ENCODE measurements around the gene ASB9. TPM values are rescaled to one million over a fixed set of nuclear protein-coding genes. Genes with fewer than 3 reads are reported as not detected.
"Not testable (repeated sequence)": the region's sequence is repeated elsewhere in the genome, so short reads cannot be mapped to it uniquely, and the experiment has no call there.

The ASB9 gene
- polyA plus RNA-seq, 2 of the 4 experiments (the other 2 are of a cell fraction), result 24.7 to 40.8 TPM

- DNase-seq (ENCODE audit: low read depth in 1 of 2, low spot score in 1 of 2); FAIRE-seq; ATAC-seq; H3K4me2 ChIP-seq; H3K4me3 ChIP-seq; POLR2A ChIA-PET; H3K27ac ChIP-seq; H3K9me3 ChIP-seq: not testable (repeated sequence)
- TF ChIP-seq MAFK (IDR thresholded peaks at IDR 0.05; ENCODE audit: partially characterized antibody), result peak; percentile 32
- CTCF ChIA-PET, result interaction anchor here (1.6 kb wide), 1 partner anchor 22 kb away, joined by 4 read pairs; no protein-coding TSS in a partner anchor
- WGBS (ENCODE audit: missing lambda C conversion rate), result 92% methylated on average over 10 of the region's 10 CpGs
- peaks cover 17% of the 10 kb centered on the region for H3K4me1 ChIP-seq
These were observed 3.4 kb upstream of the ASB9 start for GRCh38 chrX:15273275-15273674.

GRCh38 chrX:15271757-15272156 is 1.9 kb upstream of the ASB9 start:
- ChIA-PET POLR2A (no interaction called here), CTCF (no interaction called here)
- TF ChIP-seq ZFP36 (IDR thresholded peaks at IDR 0.05; ENCODE audit: borderline replicate concordance, partially characterized antibody), result no peak
- H3K9me3 ChIP-seq, result no peaks in the 10 kb centered on the region
- no peak overlapping the region for H3K4me2 ChIP-seq
- ATAC-seq, result no peak
- no peak for DNase-seq (ENCODE audit: low read depth in 1 of 2, low spot score in 1 of 2)
- H3K4me1 ChIP-seq, result peaks cover 24% of the 10 kb centered on the region
- 89% methylated on average over 1 of the region's 1 CpG for WGBS (ENCODE audit: missing lambda C conversion rate)
- no peak for FAIRE-seq
- H3K27ac ChIP-seq, result peak overlapping the region in 1 of 2 experiments; percentile 93; a peak in 3 of 6 replicates
- H3K4me3 ChIP-seq, result no peak overlapping the region

GRCh38 chrX:15269120-15269519 is 763 bp downstream of the ASB9 start:
- Histone ChIP-seq H3K4me3 (peak overlapping the region; percentile 29), H3K9me3 (no peaks in the 10 kb centered on the region), H3K4me1 (peaks cover 24% of the 10 kb centered on the region), H3K4me2 (peak overlapping the region; percentile 87), H3K27ac (peak overlapping the region; percentile 84 to 93)
- ChIA-PET CTCF (interaction anchor here (1.6 kb wide), 1 partner anchor 31 kb away, joined by 5 read pairs; no protein-coding TSS in a partner anchor), POLR2A (interaction anchor here (1.0 kb wide), 1 partner anchor 396 kb away, joined by 4 read pairs; the partner anchor contains the start of gene FANCB)
- DNase-seq (ENCODE audit: low read depth in 1 of 2, low spot score in 1 of 2) (peak; percentile 5 to 46), ATAC-seq (peak; percentile 4 to 8; a peak in 2 of 6 replicates), FAIRE-seq (peak; percentile 93)
- no peak for TF ChIP-seq EP300 (IDR thresholded peaks at IDR 0.05)
- TF ChIP-seq E2F6 (IDR thresholded peaks at IDR 0.05; ENCODE audit: borderline replicate concordance, low read depth), result no peak
- TF ChIP-seq CEBPB (IDR thresholded peaks at IDR 0.05), result no peak
- no peak for TF ChIP-seq USF2 (IDR thresholded peaks at IDR 0.05)
- TF ChIP-seq FOXS1 (CRISPR knock-in tag; IDR thresholded peaks at IDR 0.05), result no peak
- TF ChIP-seq JUN (IDR thresholded peaks at IDR 0.05), result no peak
- TF ChIP-seq BCL3 (IDR thresholded peaks at IDR 0.05), result no peak
- TF ChIP-seq EHMT2 (IDR thresholded peaks at IDR 0.05; ENCODE audit: low read depth), result no peak
- no peak for TF ChIP-seq ESRRA (IDR thresholded peaks at IDR 0.05; ENCODE audit: borderline replicate concordance, low read length)
- 0% methylated on average over 1 of the region's 1 CpG for WGBS (ENCODE audit: missing lambda C conversion rate)

- CTCF ChIA-PET, result no interaction called here
- TF ChIP-seq NFE2L2 (conservative IDR thresholded peaks at IDR 0.05; ENCODE audit: low read length), result peak; percentile 72
- TF ChIP-seq MYC (IDR thresholded peaks at IDR 0.05; ENCODE audit: borderline replicate concordance, low read length), result no peak
- no peak for TF ChIP-seq ZFP36 (IDR thresholded peaks at IDR 0.05; ENCODE audit: borderline replicate concordance, partially characterized antibody)
- peak; percentile 83 for TF ChIP-seq MAFK (IDR thresholded peaks at IDR 0.05; ENCODE audit: partially characterized antibody)
- no peak for TF ChIP-seq FOSB (CRISPR knock-in tag; IDR thresholded peaks at IDR 0.05)
- TF ChIP-seq BCL3 (IDR thresholded peaks at IDR 0.05), result no peak
- TF ChIP-seq BHLHE40 (IDR thresholded peaks at IDR 0.05; ENCODE audit: low read depth, low read length), result no peak
- no peak for TF ChIP-seq EHMT2 (IDR thresholded peaks at IDR 0.05; ENCODE audit: low read depth)
- TF ChIP-seq JUNB (IDR thresholded peaks at IDR 0.05), result no peak
- TF ChIP-seq E2F6 (IDR thresholded peaks at IDR 0.05; ENCODE audit: borderline replicate concordance, low read depth), result no peak
- TF ChIP-seq KDM5A (IDR thresholded peaks at IDR 0.05), result no peak
- DNase-seq (ENCODE audit: low read depth in 1 of 2, low spot score in 1 of 2), result no peak
- POLR2A ChIA-PET, result no interaction called here
- no peak for ATAC-seq
- Histone ChIP-seq H3K9me3 (no peaks in the 10 kb centered on the region), H3K4me1 (peaks cover 7% of the 10 kb centered on the region; the same call in 2 of the 3 replicates), H3K4me3 (no peak overlapping the region), H3K27ac (peak overlapping the region; percentile 47 to 63; a peak in 4 of 6 replicates), H3K4me2 (no peak overlapping the region)
- FAIRE-seq, result peak; percentile 28
These were observed 15.0 kb downstream of the ASB9 start for GRCh38 chrX:15254852-15255251.
